Gastrocnemius medialis (tissue), 4 donors: ENCODE results near the gene GHRHR.

ENCODE experiments used
- CTCF ChIP-seq, 5 experiments: fragments of 450-650 bp in 3 of 5; fragments of 200-600 bp in 2 of 5; sonication (generic) in 2 of 5; IDR thresholded peaks in 4 of 5; conservative IDR thresholded peaks in 1 of 5; 1 replicate in 4 of 5; 2 replicates in 1 of 5; pipeline ENCODE4 v1.5.1; 2016 to 2019; ENCODE audit warnings: antibody characterized with exemption in 5 of 5, mild to moderate bottlenecking in 3 of 5, moderate library complexity in 3 of 5
- POLR2A ChIP-seq, 2 donors: fragments of 450-650 bp; IDR thresholded peaks; one replicate each; pipeline ENCODE4 v1.6.1; 2017; ENCODE audit warnings: antibody characterized with exemption in 2 of 2, mild to moderate bottlenecking in 2 of 2, moderate library complexity in 2 of 2

- TF ChIP-seq POLR2A (IDR thresholded peaks at IDR 0.05) (no peak), CTCF (IDR thresholded peaks at IDR 0.05 in 4 of 5, conservative IDR thresholded peaks at IDR 0.05 in 1 of 5) (no peak)
These were observed 49.2 kb upstream of the GHRHR start for GRCh38 chr7:30914596-30914995.
